ENCODE measurements around the gene QRFP.
"Not testable (repeated sequence)": the region's sequence is repeated elsewhere in the genome, so short reads cannot be mapped to it uniquely, and the experiment has no call there.

- TF ChIP-seq CTCF, POLR2A (IDR thresholded peaks at IDR 0.05): not testable (repeated sequence)
Observed at GRCh38 chr9:130848514-130848913, 48.1 kb downstream of the QRFP start.
